Measurements from ENCODE around the gene RASAL2. TPM values are rescaled to one million over a fixed set of nuclear protein-coding genes. Genes with fewer than 3 reads are reported as not detected.

RASAL2 gene
- polyA plus RNA-seq, 2 of the 4 experiments (the other 2 are of a cell fraction), result 7.1 to 17.6 TPM

GRCh38 chr1:178188306-178188705 lies 94.4 kb downstream of the RASAL2 start:
- H3K27ac ChIP-seq, result no peak overlapping the region
- CTCF ChIA-PET, result interaction anchor here (0.9 to 1.3 kb wide), 2 partner anchors 8 to 94 kb away, joined by 3 read pairs; no protein-coding TSS in a partner anchor
- FAIRE-seq (no peak), ATAC-seq (no peak), DNase-seq (ENCODE audit: low read depth in 1 of 2, low spot score in 1 of 2) (no peak)
- TF ChIP-seq HOXA7 (CRISPR knock-in tag; IDR thresholded peaks at IDR 0.05) (no peak), HDAC2 (IDR thresholded peaks at IDR 0.05) (no peak), RCOR1 (IDR thresholded peaks at IDR 0.05; ENCODE audit: low read depth, low read length) (no peak), NFE2L2 (conservative IDR thresholded peaks at IDR 0.05; ENCODE audit: low read length) (no peak), FOXS1 (CRISPR knock-in tag; IDR thresholded peaks at IDR 0.05) (no peak), TFCP2L1 (CRISPR knock-in tag; IDR thresholded peaks at IDR 0.05) (no peak), RNF2 (IDR thresholded peaks at IDR 0.05; ENCODE audit: borderline replicate concordance, low read depth) (no peak), MYC (IDR thresholded peaks at IDR 0.05; ENCODE audit: borderline replicate concordance, low read length) (no peak)
- H3K4me2 ChIP-seq, result no peak overlapping the region
- H3K9me3 ChIP-seq, result no peaks in the 10 kb centered on the region
- POLR2A ChIA-PET, result no interaction called here
- H3K4me1 ChIP-seq, result peaks cover 15% of the 10 kb centered on the region
- 90% methylated on average over 3 of the region's 3 CpGs for WGBS (ENCODE audit: missing lambda C conversion rate)
- no peak overlapping the region for H3K4me3 ChIP-seq

- Histone ChIP-seq H3K4me2 (no peak overlapping the region), H3K9me3 (no peaks in the 10 kb centered on the region), H3K27ac (no peak overlapping the region), H3K4me3 (no peak overlapping the region), H3K4me1 (peaks cover 18% of the 10 kb centered on the region)
- POLR2A ChIA-PET, result no interaction called here
- WGBS (ENCODE audit: missing lambda C conversion rate), result 82% methylated on average over 3 of the region's 3 CpGs
- no peak for TF ChIP-seq BHLHE40 (IDR thresholded peaks at IDR 0.05; ENCODE audit: low read depth, low read length)
- TF ChIP-seq RAD21 (conservative IDR thresholded peaks at IDR 0.05 in 1 of 2, IDR thresholded peaks at IDR 0.05 in 1 of 2), result peak; percentile 53 to 70
- TF ChIP-seq, protein P1, sequence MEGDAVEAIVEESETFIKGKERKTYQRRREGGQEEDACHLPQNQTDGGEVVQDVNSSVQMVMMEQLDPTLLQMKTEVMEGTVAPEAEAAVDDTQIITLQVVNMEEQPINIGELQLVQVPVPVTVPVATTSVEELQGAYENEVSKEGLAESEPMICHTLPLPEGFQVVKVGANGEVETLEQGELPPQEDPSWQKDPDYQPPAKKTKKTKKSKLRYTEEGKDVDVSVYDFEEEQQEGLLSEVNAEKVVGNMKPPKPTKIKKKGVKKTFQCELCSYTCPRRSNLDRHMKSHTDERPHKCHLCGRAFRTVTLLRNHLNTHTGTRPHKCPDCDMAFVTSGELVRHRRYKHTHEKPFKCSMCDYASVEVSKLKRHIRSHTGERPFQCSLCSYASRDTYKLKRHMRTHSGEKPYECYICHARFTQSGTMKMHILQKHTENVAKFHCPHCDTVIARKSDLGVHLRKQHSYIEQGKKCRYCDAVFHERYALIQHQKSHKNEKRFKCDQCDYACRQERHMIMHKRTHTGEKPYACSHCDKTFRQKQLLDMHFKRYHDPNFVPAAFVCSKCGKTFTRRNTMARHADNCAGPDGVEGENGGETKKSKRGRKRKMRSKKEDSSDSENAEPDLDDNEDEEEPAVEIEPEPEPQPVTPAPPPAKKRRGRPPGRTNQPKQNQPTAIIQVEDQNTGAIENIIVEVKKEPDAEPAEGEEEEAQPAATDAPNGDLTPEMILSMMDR (IDR thresholded peaks at IDR 0.05), result peak; percentile 51
- TF ChIP-seq SMC3 (IDR thresholded peaks at IDR 0.05), result peak; percentile 35; the same call in 2 of the 3 replicates
- TF ChIP-seq ZNF302 (CRISPR knock-in tag; IDR thresholded peaks at IDR 0.05), result no peak
- peak; percentile 63 to 69; a peak in 4 of 6 replicates for ATAC-seq
- CTCF ChIA-PET, result interaction anchor here (1.3 kb wide), 1 partner anchor 46 kb away, joined by 4 read pairs; no protein-coding TSS in a partner anchor
- peak; percentile 16 to 58 for DNase-seq (ENCODE audit: low read depth in 1 of 2, low spot score in 1 of 2)
- FAIRE-seq, result no peak
These were observed 95.9 kb downstream of the RASAL2 start for GRCh38 chr1:178189814-178190213.

DNA sequence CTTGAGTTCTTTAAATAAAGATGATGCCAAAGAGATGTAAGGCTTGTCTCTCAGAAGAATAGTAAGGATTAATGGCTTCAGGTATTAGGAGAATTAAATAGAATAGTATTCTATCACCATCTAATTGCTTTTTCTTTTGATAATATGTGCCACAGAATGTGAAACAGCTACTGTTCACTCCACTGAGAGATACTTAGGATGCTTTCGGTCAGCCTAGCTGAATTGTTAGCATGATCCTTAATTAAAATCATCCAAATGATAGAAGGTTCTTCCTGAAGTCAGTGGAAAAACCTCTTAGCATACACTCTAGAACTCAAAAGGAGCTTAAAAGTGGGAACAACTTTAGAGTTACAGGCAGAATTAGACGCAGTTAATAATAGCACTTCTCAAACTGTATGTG lies 97.0 kb downstream of the RASAL2 start:
- DNase-seq (ENCODE audit: low read depth in 1 of 2, low spot score in 1 of 2) (no peak), ATAC-seq (no peak), FAIRE-seq (no peak)
- Histone ChIP-seq H3K27ac (no peak overlapping the region), H3K9me3 (no peaks in the 10 kb centered on the region), H3K4me1 (peaks cover 18% of the 10 kb centered on the region), H3K4me2 (no peak overlapping the region), H3K4me3 (no peak overlapping the region)
- POLR2A ChIA-PET, result no interaction called here
- CTCF ChIA-PET, result interaction anchor here (0.6 to 1.3 kb wide), 2 partner anchors 45 to 96 kb away, joined by 3 to 4 read pairs; no protein-coding TSS in a partner anchor
- WGBS (ENCODE audit: missing lambda C conversion rate), result 90% methylated on average over 2 of the region's 2 CpGs
- no peak for TF ChIP-seq ESRRA (IDR thresholded peaks at IDR 0.05; ENCODE audit: borderline replicate concordance, low read length)
- no peak for TF ChIP-seq KDM5A (IDR thresholded peaks at IDR 0.05)
- no peak for TF ChIP-seq FOSB (CRISPR knock-in tag; IDR thresholded peaks at IDR 0.05)
- no peak for TF ChIP-seq SREBF2 (IDR thresholded peaks at IDR 0.05)
- TF ChIP-seq CBX2 (IDR thresholded peaks at IDR 0.05; ENCODE audit: borderline replicate concordance, low read depth), result no peak
- TF ChIP-seq RFX5 (IDR thresholded peaks at IDR 0.05), result no peak
- no peak for TF ChIP-seq POLR2A (IDR thresholded peaks at IDR 0.05; ENCODE audit: low read length)
- no peak for TF ChIP-seq BCL3 (IDR thresholded peaks at IDR 0.05)
- no peak for TF ChIP-seq HOXB5 (CRISPR knock-in tag; IDR thresholded peaks at IDR 0.05)
- no peak for TF ChIP-seq NR3C1 (IDR thresholded peaks at IDR 0.05)
- TF ChIP-seq RCOR1 (IDR thresholded peaks at IDR 0.05; ENCODE audit: low read depth, low read length), result no peak
- TF ChIP-seq, protein P2, sequence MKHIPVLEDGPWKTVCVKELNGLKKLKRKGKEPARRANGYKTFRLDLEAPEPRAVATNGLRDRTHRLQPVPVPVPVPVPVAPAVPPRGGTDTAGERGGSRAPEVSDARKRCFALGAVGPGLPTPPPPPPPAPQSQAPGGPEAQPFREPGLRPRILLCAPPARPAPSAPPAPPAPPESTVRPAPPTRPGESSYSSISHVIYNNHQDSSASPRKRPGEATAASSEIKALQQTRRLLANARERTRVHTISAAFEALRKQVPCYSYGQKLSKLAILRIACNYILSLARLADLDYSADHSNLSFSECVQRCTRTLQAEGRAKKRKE (CRISPR knock-in tag; IDR thresholded peaks at IDR 0.05; ENCODE audit: low read depth), result no peak
- TF ChIP-seq CEBPB (IDR thresholded peaks at IDR 0.05), result no peak

Measured in A549 (cell line).